ENCODE data around the gene ERBB3.
A peak's percentile ranks its signal among the peaks of the same experiment; 100 is the strongest.

ERBB3 gene

DNA sequence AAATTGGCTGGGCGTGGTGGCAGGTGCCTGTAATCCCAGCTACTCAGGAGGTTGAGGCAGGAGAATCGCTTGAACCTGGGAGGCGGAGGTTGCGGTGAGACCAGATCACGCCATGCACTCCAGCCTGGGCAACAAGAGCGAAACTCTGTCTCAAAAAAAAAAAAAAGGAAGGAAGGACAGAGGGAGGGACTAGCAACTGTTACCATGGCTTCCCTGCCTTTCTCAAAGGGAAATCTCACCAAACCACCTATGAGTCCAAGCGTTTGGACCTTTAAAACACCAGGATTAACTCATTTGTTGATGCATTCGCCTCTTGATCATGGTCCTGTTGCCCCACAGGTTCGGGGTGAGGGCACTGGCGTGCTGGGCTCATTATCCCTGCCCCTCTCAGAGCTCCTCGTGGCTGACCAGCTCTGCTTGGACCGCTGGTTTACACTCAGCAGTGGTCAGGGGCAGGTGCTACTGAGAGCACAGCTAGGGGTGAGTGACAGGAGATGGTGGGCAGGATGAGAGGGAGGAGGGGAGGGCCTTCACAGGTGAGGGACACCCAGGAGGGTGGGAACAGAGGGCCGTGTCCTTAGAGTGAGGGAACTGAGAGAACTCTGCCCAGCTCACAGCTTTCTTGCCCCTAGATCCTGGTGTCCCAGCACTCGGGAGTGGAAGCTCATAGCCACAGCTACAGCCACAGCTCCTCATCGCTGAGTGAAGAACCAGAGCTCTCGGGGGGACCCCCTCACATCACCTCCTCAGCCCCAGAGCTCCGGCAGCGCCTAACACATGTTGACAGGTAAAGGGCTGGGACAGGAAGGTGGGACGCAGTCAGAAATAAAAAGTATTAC lies 62.2 kb downstream of the ERBB3 start:
- no peak for DNase-seq

DNA sequence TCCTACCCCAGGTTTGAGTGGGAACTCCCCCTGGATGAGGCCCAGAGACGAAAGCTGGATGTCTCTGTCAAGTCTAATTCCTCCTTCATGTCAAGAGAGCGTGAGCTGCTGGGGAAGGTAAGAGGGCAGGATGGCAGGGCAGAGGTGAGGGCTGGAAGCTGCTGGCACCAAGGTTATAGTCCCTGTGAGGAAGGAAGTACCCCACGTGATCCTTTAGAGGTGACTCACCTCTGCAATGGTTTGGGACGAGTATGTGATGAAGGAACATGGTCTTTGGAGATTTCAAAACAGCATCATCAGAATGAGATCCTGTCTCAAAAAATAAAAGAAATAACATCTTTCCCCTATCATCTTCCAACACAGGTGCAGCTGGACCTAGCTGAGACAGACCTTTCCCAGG lies 63.3 kb downstream of the ERBB3 start:
- no peak for DNase-seq

GRCh38 chr12:56143870-56144269 lies 63.9 kb downstream of the ERBB3 start:
- no peak for DNase-seq

- DNase-seq = no peak
These were observed 65.3 kb downstream of the ERBB3 start for GRCh38 chr12:56145217-56145616.

DNA sequence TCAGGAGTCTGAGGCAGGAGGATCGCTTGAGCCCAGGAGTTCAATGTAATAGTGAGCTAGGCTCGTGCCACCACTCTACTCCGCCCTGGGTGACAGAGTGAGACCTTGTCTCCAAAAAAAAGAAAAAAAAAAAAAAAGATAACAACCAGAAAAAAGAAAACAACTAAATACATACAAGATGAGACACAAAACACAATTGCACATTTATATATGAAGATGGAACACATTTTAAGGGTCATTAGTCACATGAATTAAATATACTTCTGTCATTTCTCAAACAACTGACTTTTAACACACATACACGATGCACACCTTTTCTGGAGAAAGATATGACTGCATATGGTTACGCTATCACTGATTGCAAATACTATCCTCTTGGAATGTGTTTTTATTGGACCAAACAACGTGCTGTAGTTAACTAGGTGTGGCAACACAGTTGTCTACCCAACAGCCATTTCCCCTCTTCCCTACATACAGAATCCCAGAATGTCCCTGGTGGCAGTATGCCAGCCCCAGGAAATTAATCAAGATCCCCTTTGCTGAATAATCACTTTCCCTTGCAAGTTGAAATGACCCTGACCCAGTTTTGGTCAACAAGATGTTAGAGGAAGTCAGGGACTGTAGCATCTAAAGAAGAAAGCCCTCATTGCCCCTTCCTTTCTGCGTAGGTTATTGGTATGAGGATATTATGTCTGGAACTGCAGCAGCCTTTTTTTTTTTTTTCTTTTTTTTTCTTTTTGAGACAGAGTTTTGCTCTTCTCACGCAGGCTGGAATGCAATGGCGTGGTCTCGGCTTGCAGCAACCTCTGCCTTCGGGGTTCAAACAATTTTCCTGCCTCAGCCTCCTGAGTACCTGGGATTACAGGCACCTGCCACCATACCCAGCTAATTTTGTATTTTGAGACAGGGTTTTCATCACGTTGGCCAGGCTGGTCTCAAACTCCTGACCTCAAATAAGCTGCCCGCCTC lies 66.8 kb downstream of the ERBB3 start:
- DNase-seq = no peak

DNA sequence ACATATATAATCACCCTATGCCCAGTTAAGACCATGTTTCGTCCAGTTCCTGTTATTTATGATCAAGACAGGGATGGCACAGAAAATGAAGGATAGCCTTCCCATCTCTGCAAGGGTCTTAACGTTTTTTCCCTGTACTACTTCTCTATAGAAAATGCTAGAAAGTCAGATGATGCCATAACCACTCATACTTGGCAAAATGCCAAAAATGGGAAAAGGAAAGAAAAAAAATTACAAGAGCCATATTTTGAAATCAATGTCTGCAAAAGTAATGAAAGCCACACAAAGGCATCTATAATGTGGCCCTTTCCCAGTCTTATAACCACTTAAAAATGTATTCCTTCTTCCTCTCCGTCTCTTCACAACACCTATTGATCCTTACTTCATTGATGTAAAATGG lies 70.6 kb downstream of the ERBB3 start:
- no peak for DNase-seq

DNA sequence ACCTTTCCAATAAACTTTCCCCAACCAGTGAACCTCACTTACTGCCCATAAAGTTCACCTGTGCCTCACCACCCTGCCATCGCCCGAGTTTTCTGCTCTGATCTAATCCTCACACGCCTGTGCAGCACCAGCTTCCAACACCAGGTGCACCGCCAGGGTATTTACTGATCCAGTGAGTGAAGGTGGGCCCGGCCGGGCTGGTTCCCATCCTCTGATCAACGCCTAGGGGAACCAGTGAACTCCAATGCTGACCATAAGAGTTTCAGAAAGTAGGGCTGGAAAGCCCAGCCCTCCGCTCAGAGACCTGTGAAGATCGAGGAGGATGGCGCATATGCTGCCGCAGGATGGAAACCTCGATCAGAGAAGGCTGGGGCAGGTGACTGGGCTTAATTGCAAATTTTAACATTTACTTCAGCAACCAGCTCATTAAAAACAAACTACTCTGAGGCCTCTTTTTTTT lies 71.7 kb downstream of the ERBB3 start:
- DNase-seq = no peak

DNA sequence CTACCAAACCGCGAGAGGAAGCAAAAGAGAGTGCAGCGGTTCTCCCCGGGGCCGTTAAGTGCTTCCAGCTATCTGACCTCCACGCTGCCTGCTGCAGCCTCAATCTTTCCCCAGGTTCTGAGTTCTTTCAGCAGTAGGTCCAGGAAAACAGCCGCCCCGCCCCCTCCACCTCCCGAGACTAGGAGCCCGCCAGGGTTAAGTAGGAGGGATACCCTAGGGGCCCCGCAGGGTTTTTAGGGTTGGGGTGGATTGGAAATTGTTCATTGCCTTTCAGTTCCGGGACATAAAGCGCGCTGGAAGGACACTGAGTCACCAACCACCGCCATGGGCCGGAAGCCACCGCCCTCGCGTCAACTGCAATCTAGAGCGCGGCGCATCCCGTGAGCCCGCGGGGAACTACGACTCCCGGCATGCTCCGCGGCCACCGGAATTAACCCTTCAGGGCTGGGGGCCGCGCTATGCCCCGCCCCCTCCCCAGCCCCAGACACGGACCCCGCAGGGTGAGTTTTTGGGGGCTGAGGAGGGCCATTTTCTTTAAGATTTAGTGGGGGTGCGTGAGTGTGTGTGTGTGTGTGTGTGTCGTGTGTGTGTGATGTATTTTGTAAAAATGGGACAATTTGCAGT lies 72.3 kb downstream of the ERBB3 start, which contains the start of gene MYL6B:
TSS of gene MYL6B (plus strand) at position 456 of the 624 bp plus-strand sequence. CDS start 1,332 bp downstream, outside the sequence.
- DNase-seq = peak; percentile 66
